Gastrocnemius medialis (tissue), 4 donors: ENCODE results near the gene USP24.

Experiments
- POLR2A ChIP-seq, 2 donors: fragments of 450-650 bp; IDR thresholded peaks; one replicate each; pipeline ENCODE4 v1.6.1; 2017; ENCODE audit warnings: antibody characterized with exemption in 2 of 2, mild to moderate bottlenecking in 2 of 2, moderate library complexity in 2 of 2
- TF ChIP-seq, protein P1 (sequence below), 5 experiments: fragments of 450-650 bp in 3 of 5; fragments of 200-600 bp in 2 of 5; sonication (generic) in 2 of 5; IDR thresholded peaks in 4 of 5; conservative IDR thresholded peaks in 1 of 5; 1 replicate in 4 of 5; 2 replicates in 1 of 5; pipeline ENCODE4 v1.5.1; 2016 to 2019; ENCODE audit warnings: antibody characterized with exemption in 5 of 5, mild to moderate bottlenecking in 3 of 5, moderate library complexity in 3 of 5

DNA sequence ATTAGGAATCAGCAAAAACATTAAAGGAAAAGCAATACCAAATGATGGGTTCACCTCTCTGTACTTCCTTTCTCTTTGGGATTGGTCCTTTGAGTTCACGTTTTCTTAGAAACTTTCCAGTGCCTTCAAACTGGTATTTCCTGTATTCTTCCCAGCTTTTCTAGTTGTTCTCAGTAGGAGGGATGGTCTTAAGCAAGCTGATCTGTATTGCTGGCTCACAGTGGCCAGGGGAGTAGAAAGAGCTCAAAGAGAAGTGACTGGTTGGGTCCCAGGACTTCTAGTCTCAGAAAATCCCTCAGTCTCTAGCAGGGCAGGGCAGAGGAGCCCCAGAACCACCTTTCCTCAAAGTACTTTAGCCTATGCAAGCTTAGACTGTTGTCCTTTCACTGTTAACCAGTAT, 10.1 kb upstream of the USP24 start:
- TF ChIP-seq, protein P1, sequence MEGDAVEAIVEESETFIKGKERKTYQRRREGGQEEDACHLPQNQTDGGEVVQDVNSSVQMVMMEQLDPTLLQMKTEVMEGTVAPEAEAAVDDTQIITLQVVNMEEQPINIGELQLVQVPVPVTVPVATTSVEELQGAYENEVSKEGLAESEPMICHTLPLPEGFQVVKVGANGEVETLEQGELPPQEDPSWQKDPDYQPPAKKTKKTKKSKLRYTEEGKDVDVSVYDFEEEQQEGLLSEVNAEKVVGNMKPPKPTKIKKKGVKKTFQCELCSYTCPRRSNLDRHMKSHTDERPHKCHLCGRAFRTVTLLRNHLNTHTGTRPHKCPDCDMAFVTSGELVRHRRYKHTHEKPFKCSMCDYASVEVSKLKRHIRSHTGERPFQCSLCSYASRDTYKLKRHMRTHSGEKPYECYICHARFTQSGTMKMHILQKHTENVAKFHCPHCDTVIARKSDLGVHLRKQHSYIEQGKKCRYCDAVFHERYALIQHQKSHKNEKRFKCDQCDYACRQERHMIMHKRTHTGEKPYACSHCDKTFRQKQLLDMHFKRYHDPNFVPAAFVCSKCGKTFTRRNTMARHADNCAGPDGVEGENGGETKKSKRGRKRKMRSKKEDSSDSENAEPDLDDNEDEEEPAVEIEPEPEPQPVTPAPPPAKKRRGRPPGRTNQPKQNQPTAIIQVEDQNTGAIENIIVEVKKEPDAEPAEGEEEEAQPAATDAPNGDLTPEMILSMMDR (IDR thresholded peaks at IDR 0.05 in 4 of 5, conservative IDR thresholded peaks at IDR 0.05 in 1 of 5) = no peak
- no peak for TF ChIP-seq POLR2A (IDR thresholded peaks at IDR 0.05)
